HL-60 (cell line): ENCODE measurements around the gene ADAMTS17.

Experiments
- CTCF ChIP-seq: IDR thresholded peaks from one replicate; pipeline ENCODE4 v1.5.1; 2011; ENCODE audit warnings: low read length, control low read depth, inconsistent platforms; ENCODE audit not compliant: insufficient read depth
- GABPA ChIP-seq: IDR thresholded peaks from 2 replicates; pipeline ENCODE4 v1.6.1; 2012; ENCODE audit warnings: low read depth
- POLR2AphosphoS5 ChIP-seq: IDR thresholded peaks from 2 replicates; pipeline ENCODE4 v1.6.1; 2012; ENCODE audit warnings: low read depth
- SPI1 ChIP-seq: IDR thresholded peaks from 2 replicates; pipeline ENCODE4 v1.6.1; 2012; ENCODE audit warnings: low read depth, mild to moderate bottlenecking, borderline replicate concordance

- no peak for TF ChIP-seq CTCF
- TF ChIP-seq SPI1, result peak; percentile 88
- TF ChIP-seq POLR2AphosphoS5, result no peak
- no peak for TF ChIP-seq GABPA
Observed at GRCh38 chr15:100032358-100033085, 309.3 kb downstream of the ADAMTS17 start.
